Right renal pelvis (tissue), 4 donors: ENCODE data around the gene PPP3R1. TPM values are rescaled to one million over a fixed set of nuclear protein-coding genes. Genes with fewer than 3 reads are reported as not detected.

Experiments used
- DNase-seq, 4 donors: peaks; one replicate each; pipeline ENCODE4 v3.0.0-alpha.2; 2013; ENCODE audit warnings: low read depth in 4 of 4, low spot score in 3 of 4, missing footprints in 1 of 4
- polyA plus RNA-seq, 4 donors: library from polyadenylated mRNA; unstranded; fragments of 120-200 nt; gene quantifications; one replicate each; pipeline ENCODE4 v1.2.1, GENCODE V29; 2013; ENCODE audit not compliant: insufficient read length in 4 of 4

PPP3R1 gene
- polyA plus RNA-seq, result 10 to 100 TPM; 51.8 to 72.6 (median 65.8) TPM

- peak; percentile 88 to 91 (median 90) for DNase-seq
Measured at GRCh38 chr2:68252400-68253218, at the start of gene PPP3R1. Gene PPP3R1, minus strand, starts transcription at chr2:68252532. Its CDS starts 405 bp downstream, at chr2:68252127.

- no peak for DNase-seq
Measured at GRCh38 chr2:68295516-68295915, 43.2 kb upstream of the PPP3R1 start.

GRCh38 chr2:68294913-68295312, 42.6 kb upstream of the PPP3R1 start:
- DNase-seq, result no peak

DNA sequence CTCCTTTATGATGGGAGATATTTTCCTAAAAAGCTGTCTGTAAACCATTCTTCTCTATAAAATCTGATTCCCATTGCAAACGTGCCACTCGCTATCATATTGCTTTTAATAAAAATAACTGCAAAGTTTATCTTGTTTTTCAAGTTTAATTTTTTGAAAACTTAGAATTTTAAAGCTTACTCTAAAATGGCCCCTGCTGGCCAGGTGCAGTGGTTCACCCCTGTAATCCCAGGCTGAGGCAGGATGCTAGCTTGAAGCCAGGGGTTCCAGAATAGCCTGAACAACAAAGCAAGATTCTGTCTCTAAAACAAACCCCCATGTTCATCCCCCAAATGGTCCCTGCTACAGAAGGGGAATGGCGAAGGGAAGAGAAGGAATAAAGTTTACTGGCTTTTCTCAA, 41.9 kb upstream of the PPP3R1 start:
- no peak for DNase-seq

DNA sequence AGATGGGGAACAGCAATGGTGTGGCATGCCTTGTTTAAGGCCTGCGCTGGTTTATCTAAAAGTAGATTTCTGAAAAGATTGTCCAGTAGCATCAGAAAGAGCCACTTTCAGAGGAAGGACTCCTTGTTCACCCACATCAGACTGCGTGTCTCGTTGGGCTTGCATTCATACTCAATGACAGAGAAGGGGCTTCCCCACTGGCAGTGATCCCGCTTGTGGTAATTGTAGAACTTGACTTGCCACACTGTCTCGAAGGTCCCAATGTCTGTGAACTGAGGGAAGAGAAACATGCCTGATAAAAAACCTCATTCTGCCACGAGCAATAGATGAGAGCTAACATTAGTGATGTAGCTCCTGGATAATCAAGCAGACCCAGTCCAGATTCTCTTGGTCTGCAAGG, 41.4 kb upstream of the PPP3R1 start:
- DNase-seq, result no peak

GRCh38 chr2:68293024-68293423, 40.7 kb upstream of the PPP3R1 start:
- DNase-seq, result no peak

GRCh38 chr2:68292108-68292710, 39.9 kb upstream of the PPP3R1 start:
- no peak for DNase-seq

DNA sequence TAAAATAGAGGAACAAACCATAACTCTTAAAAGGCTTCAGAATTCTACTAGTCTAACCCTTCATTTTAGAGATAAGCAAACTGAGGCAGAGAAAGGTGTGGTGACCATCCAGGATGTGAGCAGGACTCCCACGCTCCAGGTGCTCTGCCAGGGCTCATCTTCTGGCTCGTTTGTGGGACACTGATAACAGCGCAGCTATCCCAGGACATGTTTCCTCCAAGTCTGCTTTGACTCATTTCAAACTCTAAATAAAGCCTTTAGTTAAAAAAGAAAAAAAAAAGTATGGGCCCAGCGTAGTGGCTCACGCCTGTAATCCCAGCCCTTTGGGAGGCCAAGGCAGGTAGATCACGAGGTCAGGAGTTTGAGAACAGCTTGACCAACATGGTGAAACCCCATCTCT, 39.0 kb upstream of the PPP3R1 start:
- no peak for DNase-seq

GRCh38 chr2:68290901-68291300, 38.6 kb upstream of the PPP3R1 start:
- DNase-seq, result no peak

- DNase-seq, result peak in 1 of 4 donors; percentile 14
Measured at GRCh38 chr2:68287580-68288441, 35.5 kb upstream of the PPP3R1 start.

GRCh38 chr2:68284896-68285295, 32.6 kb upstream of the PPP3R1 start:
- DNase-seq, result no peak

GRCh38 chr2:68283419-68283812, 31.1 kb upstream of the PPP3R1 start:
- no peak for DNase-seq

- DNase-seq, result no peak
Measured at GRCh38 chr2:68282811-68283418, 30.6 kb upstream of the PPP3R1 start.

DNA sequence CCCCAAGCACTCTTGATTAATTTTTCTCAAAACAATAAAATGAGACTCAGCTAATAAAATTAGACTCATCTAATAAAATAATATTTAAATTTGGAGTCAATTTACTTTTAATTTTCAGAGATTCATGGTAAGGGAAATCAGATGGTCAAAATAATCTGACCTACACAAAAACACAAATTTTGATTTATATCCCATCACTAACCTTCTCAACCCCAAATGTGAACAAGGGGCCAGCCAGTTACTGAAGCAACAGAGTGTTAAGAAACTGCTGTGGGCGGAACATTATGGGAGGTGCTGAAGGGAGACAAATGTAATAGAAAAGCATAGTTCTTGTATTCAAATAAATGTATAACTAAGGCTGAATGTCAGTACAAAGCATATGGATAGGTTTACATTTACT, 28.5 kb upstream of the PPP3R1 start:
- DNase-seq, result peak in 3 of 4 donors; percentile 36 to 56 (median 51)

DNA sequence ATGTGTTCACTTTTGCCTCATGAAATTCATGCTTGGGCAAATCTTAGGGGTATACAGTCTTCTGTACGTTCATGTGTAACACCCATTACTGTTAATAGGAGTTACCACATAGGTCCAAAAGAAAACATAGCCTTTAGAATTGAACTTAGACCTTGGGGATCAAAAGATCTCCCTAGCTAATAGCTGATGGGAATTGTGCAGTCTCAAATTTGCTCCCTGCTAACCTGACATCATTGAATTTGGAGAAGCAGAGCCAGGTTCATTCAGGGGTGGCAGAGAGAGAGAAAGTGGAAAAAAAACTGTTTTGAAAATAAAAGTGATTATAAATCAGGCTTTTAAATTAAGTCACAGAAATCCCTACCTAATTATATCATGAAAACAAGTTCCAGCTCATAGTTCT, 28.0 kb upstream of the PPP3R1 start:
- peak in 1 of 4 donors; percentile 10 for DNase-seq

- DNase-seq, result no peak
Measured at GRCh38 chr2:68279691-68280090, 27.4 kb upstream of the PPP3R1 start.

GRCh38 chr2:68278169-68278568, 25.8 kb upstream of the PPP3R1 start:
- no peak for DNase-seq

- DNase-seq, result no peak
Measured at GRCh38 chr2:68274022-68274421, 21.7 kb upstream of the PPP3R1 start.

DNA sequence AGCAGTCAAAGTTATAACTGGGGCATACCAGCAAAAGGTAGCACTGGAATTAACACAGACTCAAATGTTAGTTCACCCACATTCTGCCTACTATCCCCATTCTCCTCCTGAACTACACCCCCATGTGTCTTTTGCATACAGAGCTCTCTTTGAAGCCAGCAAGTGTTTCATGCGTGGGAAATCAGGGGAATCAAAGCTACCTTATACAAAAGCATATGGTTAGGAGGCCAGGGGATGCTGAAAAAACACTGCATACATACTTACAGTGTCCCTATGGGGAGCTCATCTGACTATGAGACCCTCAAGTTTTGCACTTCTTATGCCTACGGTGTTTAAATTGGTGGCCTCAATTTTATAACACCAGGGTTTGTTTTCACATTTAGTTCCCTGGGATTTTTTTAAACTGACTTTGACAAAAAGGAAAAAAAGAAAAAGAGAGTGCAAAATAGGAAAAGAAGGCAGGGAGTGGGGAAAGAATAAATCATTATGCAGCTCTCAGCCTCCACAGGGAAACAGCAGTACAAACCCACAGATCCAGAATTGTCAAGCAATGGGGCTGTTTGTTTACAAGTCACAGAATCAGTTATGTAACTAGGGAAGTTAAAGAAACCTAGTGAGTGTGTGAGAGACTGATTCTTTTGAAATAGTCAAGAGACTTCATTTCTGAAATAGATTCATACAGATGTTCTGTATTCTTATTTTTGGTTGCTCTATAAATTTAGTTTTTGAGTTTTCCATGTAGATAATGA, 20.1 kb upstream of the PPP3R1 start:
- no peak for DNase-seq

- no peak for DNase-seq
Measured at GRCh38 chr2:68266655-68267054, 14.3 kb upstream of the PPP3R1 start.
